BLaER1 (cell line): ENCODE data around the gene SSH3.

Experiments used
- H3K27ac ChIP-seq: shearing (Covaris generic); formaldehyde crosslinking; 2 replicates; pipeline ENCODE4 v1.8.1; 2022
- H3K27me3 ChIP-seq: shearing (Covaris generic); formaldehyde crosslinking; 2 replicates; pipeline ENCODE4 v1.8.1; 2022
- H3K36me3 ChIP-seq: shearing (Covaris generic); formaldehyde crosslinking; 2 replicates; pipeline ENCODE4 v1.8.1; 2022
- H3K4me1 ChIP-seq: shearing (Covaris generic); formaldehyde crosslinking; 2 replicates; pipeline ENCODE4 v1.8.1; 2022
- H3K4me2 ChIP-seq: shearing (Covaris generic); formaldehyde crosslinking; 2 replicates; pipeline ENCODE4 v1.8.1; 2022
- H3K4me3 ChIP-seq: shearing (Covaris generic); formaldehyde crosslinking; 2 replicates; pipeline ENCODE4 v1.8.1; 2022
- H3K9ac ChIP-seq: shearing (Covaris generic); formaldehyde crosslinking; 2 replicates; pipeline ENCODE4 v1.8.1; 2022
- H3K9me3 ChIP-seq: shearing (Covaris generic); formaldehyde crosslinking; 2 replicates; pipeline ENCODE4 v1.8.1; 2022
- H4K20me1 ChIP-seq: shearing (Covaris generic); formaldehyde crosslinking; 2 replicates; pipeline ENCODE4 v1.8.1; 2022
- Cebpa-rat ChIP-seq: shearing (Covaris generic); IDR thresholded peaks from 2 replicates; pipeline ENCODE4 v1.8.1; 2022

SSH3 gene

GRCh38 chr11:67301313-67301921 lies 1.9 kb upstream of the SSH3 start:
- no peaks in the 10 kb centered on the region for H3K27me3 ChIP-seq
- no peaks in the 10 kb centered on the region for H3K9me3 ChIP-seq
- H4K20me1 ChIP-seq = peaks cover 42% of the 10 kb centered on the region
- peak overlapping the region; percentile 91 for H3K9ac ChIP-seq
- H3K4me2 ChIP-seq = peak overlapping the region; percentile 95
- peaks cover 69% of the 10 kb centered on the region for H3K36me3 ChIP-seq
- H3K4me3 ChIP-seq = peak overlapping the region; percentile 79
- TF ChIP-seq Cebpa-rat = no peak
- peak overlapping the region; percentile 95 for H3K27ac ChIP-seq
- H3K4me1 ChIP-seq = peaks cover 55% of the 10 kb centered on the region

- no peak for TF ChIP-seq Cebpa-rat
- peak overlapping the region; percentile 91 for H3K9ac ChIP-seq
- peak overlapping the region; percentile 79 for H3K4me3 ChIP-seq
- H3K36me3 ChIP-seq = peaks cover 70% of the 10 kb centered on the region
- no peaks in the 10 kb centered on the region for H3K27me3 ChIP-seq
- peaks cover 41% of the 10 kb centered on the region for H4K20me1 ChIP-seq
- peak overlapping the region; percentile 95 for H3K27ac ChIP-seq
- no peaks in the 10 kb centered on the region for H3K9me3 ChIP-seq
- peaks cover 55% of the 10 kb centered on the region for H3K4me1 ChIP-seq
- H3K4me2 ChIP-seq = peak overlapping the region; percentile 95
These were observed 1.3 kb upstream of the SSH3 start for GRCh38 chr11:67301951-67302516.

- no peaks in the 10 kb centered on the region for H3K27me3 ChIP-seq
- peaks cover 70% of the 10 kb centered on the region for H3K36me3 ChIP-seq
- H3K4me2 ChIP-seq = peak overlapping the region; percentile 95
- H3K27ac ChIP-seq = peak overlapping the region; percentile 95
- H3K4me1 ChIP-seq = peaks cover 55% of the 10 kb centered on the region
- peak overlapping the region; percentile 91 for H3K9ac ChIP-seq
- peaks cover 35% of the 10 kb centered on the region for H4K20me1 ChIP-seq
- H3K9me3 ChIP-seq = no peaks in the 10 kb centered on the region
- peak overlapping the region; percentile 79 for H3K4me3 ChIP-seq
- 0 out of 2 replicates have a peak, but pooled peaks have one; percentile 30 for TF ChIP-seq Cebpa-rat
These were observed 679 bp upstream of the SSH3 start for GRCh38 chr11:67302571-67303131.

GRCh38 chr11:67303835-67304411 lies 593 bp downstream of the SSH3 start:
- peak overlapping the region; percentile 95 for H3K27ac ChIP-seq
- peak overlapping the region; percentile 79 for H3K4me3 ChIP-seq
- H3K27me3 ChIP-seq = no peaks in the 10 kb centered on the region
- H4K20me1 ChIP-seq = peaks cover 28% of the 10 kb centered on the region
- peak overlapping the region; percentile 95 for H3K4me2 ChIP-seq
- peaks cover 70% of the 10 kb centered on the region for H3K36me3 ChIP-seq
- H3K9me3 ChIP-seq = no peaks in the 10 kb centered on the region
- peaks cover 61% of the 10 kb centered on the region for H3K4me1 ChIP-seq
- no peak for TF ChIP-seq Cebpa-rat
- peak overlapping the region; percentile 91 for H3K9ac ChIP-seq

GRCh38 chr11:67304511-67305113 lies 1.3 kb downstream of the SSH3 start:
- H3K27me3 ChIP-seq = no peaks in the 10 kb centered on the region
- TF ChIP-seq Cebpa-rat = no peak
- H3K9ac ChIP-seq = peak overlapping the region; percentile 91
- H3K4me3 ChIP-seq = peak overlapping the region; percentile 79
- H3K4me2 ChIP-seq = peak overlapping the region; percentile 95
- H3K9me3 ChIP-seq = no peaks in the 10 kb centered on the region
- peak overlapping the region; percentile 95 for H3K27ac ChIP-seq
- H3K36me3 ChIP-seq = peaks cover 70% of the 10 kb centered on the region
- H3K4me1 ChIP-seq = peaks cover 68% of the 10 kb centered on the region
- H4K20me1 ChIP-seq = peaks cover 27% of the 10 kb centered on the region

GRCh38 chr11:67306769-67307544 lies 3.6 kb downstream of the SSH3 start:
- peaks cover 3% of the 10 kb centered on the region for H4K20me1 ChIP-seq
- peaks cover 69% of the 10 kb centered on the region for H3K36me3 ChIP-seq
- no peak overlapping the region for H3K4me3 ChIP-seq
- no peaks in the 10 kb centered on the region for H3K27me3 ChIP-seq
- H3K9ac ChIP-seq = no peak overlapping the region
- peak overlapping the region; percentile 22; the same call in 1 of the 2 replicates for H3K27ac ChIP-seq
- TF ChIP-seq Cebpa-rat = no peak
- no peak overlapping the region for H3K4me2 ChIP-seq
- H3K4me1 ChIP-seq = peaks cover 52% of the 10 kb centered on the region
- H3K9me3 ChIP-seq = no peaks in the 10 kb centered on the region

- Histone ChIP-seq H3K27me3 (no peaks in the 10 kb centered on the region), H3K27ac (peak overlapping the region; percentile 18; the same call in 1 of the 2 replicates), H3K9me3 (no peaks in the 10 kb centered on the region), H3K4me3 (no peak overlapping the region), H4K20me1 (no peaks in the 10 kb centered on the region; the same call in 1 of the 2 replicates), H3K9ac (no peak overlapping the region), H3K36me3 (peaks cover 64% of the 10 kb centered on the region), H3K4me2 (no peak overlapping the region), H3K4me1 (peaks cover 47% of the 10 kb centered on the region)
- TF ChIP-seq Cebpa-rat = no peak
These were observed 4.2 kb downstream of the SSH3 start for GRCh38 chr11:67307545-67308001.

- H4K20me1 ChIP-seq = no peaks in the 10 kb centered on the region
- no peak overlapping the region for H3K9ac ChIP-seq
- H3K4me1 ChIP-seq = peaks cover 46% of the 10 kb centered on the region
- no peaks in the 10 kb centered on the region for H3K27me3 ChIP-seq
- no peak for TF ChIP-seq Cebpa-rat
- no peaks in the 10 kb centered on the region for H3K9me3 ChIP-seq
- peaks cover 62% of the 10 kb centered on the region for H3K36me3 ChIP-seq
- no peak overlapping the region; the same call in 1 of the 2 replicates for H3K4me2 ChIP-seq
- H3K4me3 ChIP-seq = no peak overlapping the region
- H3K27ac ChIP-seq = peak overlapping the region; percentile 18; the same call in 1 of the 2 replicates
These were observed 4.9 kb downstream of the SSH3 start for GRCh38 chr11:67308031-67308866.
